ENCODE results near the gene WHRN.

Gene WHRN

GRCh38 chr9:114489928-114490327, 15.3 kb downstream of the WHRN start:
- DNase-seq = no peak

DNA sequence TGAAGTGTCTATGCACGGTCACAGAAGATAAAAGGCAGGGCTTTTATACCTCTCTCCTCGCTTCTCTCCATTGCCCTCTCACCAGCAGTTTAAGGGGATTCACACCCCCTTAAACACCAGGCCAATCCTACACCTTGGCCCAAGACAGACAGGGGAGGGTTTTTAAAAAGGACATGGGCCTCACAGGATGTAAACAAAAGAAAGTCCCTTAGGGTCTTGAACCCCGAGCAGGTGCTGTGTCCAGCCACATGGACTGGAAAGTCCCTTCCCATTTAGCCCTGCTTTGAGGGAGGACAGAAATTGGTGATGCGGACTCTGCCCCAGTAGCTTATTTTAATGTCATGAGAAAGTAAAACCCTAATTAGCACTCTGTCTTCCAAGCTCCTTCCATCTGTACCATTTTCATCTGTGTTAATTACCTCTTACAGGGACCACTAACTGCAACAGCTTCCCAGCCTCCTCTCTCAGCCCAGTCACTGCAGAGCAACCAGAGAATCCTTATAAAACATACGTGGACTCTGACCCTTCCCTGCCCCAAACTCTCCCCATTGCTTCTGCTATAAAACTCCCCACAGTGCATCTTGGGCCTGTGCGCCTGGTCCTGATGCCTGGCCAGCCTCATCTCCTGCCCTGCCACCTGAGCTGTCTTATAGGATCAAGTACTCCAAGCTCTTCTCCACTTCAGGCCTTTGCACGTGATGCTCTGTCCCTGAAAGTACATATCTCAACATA, 16.7 kb downstream of the WHRN start:
- peak; percentile 37 for DNase-seq

GRCh38 chr9:114487607-114488300, 17.5 kb downstream of the WHRN start:
- DNase-seq = no peak

GRCh38 chr9:114486205-114486963, 18.9 kb downstream of the WHRN start:
- DNase-seq = no peak

DNA sequence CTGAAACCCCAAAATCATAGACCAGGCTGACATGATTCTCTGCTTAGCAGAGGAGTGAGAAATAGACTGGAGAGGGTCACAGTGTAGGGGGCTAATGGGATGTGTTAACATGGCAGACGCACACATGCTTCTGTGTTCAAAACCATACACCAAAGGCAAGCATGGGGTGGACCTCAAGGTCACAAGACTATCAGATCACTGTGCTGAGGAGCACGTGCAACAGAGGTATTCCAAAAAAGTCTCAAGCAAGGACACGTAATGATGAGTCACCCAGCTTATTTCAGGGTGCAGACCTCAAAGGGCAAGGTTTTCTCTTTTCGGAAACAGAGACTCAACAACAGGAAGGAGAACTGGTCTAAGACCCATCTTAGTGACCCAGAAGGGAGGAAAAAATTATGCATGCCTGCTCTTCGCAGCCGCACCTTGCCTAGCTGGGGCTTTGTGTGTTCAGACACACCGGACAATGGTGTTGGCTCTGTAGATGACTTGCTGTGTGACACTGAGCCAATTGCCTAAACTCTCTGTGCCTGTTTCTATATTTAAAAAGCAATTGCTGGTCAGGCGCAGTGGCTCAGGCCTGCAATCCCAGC, 20.3 kb downstream of the WHRN start:
- no peak for DNase-seq

GRCh38 chr9:114484215-114484853, 20.9 kb downstream of the WHRN start:
- DNase-seq = no peak

GRCh38 chr9:114483499-114483898, 21.8 kb downstream of the WHRN start:
- DNase-seq = no peak

- no peak for DNase-seq
These were observed 22.7 kb downstream of the WHRN start for GRCh38 chr9:114482593-114482992.

- no peak for DNase-seq
These were observed 23.5 kb downstream of the WHRN start for GRCh38 chr9:114481789-114482188.

DNA sequence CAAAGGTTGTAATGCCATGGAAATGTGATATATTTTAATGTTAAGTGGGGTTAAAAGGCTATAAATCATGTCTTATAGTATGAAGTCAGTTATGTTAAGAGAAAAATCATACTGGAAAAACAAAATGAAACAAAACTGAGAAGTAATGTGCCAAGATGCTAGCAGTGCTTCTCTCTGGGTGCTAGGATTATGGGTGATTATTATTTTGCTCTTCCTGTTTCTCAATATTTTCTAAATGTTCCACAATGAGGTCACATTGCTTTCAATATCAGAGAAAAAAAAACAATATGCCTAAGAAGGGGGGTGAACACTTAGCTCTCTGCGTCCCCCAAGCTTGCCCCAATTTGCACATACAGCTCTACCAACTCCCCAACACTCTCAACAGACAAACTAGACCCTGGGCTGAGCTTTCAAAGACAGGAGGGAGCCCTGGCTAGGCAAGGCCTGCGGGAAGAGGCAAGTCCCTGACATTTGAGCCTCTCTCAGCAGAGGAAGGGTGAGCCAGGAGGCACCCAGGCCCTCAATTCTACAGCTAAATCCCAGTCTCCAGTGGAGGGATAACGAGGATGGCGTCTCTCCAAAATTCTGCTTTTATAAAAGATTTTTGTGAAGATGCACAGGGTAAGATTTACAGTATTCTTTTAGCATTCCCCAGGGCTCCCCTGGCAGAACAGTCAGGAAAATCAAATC, 24.4 kb downstream of the WHRN start:
- DNase-seq = no peak

DNA sequence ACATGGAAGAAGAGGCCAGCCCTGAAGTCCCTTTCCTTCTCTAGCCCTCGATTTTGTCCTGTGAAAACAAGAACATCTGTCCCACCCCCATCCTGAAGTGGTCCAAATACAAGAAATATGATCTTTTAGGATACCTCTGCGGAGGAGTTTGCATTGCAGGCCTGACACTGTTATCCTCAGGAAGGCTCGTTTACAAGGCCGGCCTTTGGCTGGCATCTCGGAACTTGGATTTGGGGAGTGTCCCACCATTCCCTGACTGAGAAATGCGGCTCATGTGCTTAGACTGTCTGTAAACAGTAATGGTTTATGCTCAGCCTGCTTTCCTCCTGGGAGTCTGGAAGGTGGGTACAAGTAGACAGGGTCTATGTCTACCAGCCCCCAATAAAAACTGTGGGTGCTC, 26.4 kb downstream of the WHRN start:
- no peak for DNase-seq

GRCh38 chr9:114478459-114478858, 26.8 kb downstream of the WHRN start:
- DNase-seq = no peak

DNA sequence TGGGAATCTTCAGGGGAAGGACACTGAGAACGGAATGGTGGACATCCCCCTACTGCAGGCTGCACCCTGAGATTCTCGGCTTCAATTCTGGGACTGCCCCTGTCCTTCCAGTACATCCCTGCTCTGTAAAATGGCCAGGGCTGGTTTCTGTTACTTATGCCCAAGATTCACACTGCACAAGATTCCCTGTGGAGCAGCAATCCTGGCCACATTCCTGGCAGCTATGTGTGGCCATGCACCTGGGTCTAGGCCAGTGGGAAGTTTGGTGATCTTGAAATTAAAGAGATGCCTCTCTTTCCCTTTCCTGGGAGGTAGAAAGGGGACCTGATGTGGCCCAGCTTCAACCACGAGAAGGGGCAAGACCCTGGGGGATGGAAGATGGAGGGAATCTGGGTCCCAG, 27.6 kb downstream of the WHRN start:
- no peak for DNase-seq

DNA sequence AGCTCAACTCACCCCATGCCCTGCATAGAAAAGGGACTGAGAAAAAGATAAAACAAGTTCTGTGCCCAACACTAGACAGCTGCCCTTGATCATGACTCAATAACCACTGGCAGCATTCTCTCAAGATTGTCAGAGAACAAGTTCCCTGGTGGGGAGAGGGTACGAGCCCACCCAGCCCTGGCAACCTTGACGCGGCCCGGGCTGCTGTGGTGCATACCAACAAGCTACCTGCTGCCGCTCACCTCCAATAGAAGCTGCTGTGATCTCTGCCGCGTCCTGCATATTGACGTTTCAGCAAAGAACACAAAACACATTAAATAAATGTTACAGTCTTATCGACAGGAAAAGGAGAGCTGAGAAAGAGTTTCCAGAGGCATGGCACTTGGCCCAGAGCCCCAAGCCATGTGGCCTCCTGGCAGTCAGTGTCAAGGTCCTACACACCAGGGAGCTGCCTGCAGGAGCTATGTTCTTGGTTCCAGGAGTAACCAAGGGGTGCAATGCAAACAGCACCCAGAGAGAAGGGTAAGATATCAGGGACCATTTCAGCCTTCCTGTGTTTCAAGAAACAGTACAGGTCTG, 28.3 kb downstream of the WHRN start:
- DNase-seq = no peak

- DNase-seq = no peak
These were observed 29.7 kb downstream of the WHRN start for GRCh38 chr9:114475412-114476135.

DNA sequence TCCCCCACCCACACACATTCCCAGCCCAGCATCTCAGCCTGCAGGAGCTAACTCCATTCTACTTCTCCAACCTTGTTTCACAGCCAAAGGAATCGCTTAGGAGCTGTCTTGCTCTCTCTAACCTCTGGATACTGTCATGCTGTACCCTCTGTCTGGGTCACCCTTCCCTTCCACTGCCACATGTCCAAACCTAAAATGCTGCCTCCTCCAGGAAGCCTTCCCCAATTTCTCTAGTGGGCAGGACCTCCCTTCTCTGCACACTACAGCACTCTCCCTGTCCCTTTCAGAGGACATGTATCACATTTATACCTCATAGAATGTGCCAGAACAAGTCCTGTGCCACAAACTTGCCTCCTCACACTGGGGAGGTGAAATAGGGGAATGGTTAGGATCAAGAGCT, 30.8 kb downstream of the WHRN start:
- DNase-seq = no peak

DNA sequence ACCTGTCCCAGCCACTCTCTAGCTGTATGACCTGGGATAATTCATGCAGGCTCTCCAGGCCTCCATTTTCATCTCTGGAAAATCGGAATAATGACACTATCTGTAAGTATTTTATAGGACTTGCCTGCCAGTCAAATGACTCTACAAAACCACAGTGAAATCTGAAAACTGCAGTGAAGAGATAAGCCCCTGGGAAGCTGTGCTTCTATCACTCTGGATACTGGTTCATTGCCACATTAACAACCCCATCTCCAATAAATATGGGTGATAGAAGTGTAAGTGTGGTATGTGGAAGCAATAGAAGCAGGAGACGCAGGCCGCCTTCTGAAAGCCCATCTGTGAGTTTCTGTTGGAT, 31.8 kb downstream of the WHRN start:
- DNase-seq = no peak

DNA sequence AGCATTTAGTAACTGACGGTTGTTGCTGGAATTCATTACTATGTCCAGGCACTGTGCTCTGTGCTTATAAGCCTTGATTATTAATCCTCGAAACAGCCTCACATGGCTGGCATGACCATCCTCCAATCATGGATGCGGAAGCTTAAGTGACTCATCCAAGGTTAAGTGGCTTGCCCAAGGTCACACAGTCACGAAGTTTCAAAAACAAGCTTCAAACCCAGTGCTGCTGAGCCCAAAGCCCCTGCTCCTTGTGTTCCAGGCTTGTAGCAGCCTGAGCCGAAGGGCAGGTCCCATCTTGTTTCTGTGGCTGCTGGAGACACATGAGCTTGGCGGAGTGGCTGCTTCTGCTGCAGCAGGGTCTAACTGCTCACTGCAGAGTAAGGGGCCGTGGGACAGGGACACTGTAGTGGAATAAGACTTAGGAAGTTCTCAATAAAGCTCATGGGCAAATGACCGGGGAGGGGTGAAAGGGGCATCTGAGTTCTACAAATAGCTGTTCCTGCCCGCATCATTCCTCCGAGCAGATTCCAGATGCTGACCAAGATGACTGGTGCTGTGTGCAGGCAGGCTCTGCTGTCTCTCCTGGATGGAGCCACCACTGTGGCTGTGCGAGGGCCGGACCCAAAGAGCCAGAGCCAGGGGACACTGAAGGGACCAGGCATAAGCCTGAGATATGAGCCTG, 32.4 kb downstream of the WHRN start:
- no peak for DNase-seq

DNA sequence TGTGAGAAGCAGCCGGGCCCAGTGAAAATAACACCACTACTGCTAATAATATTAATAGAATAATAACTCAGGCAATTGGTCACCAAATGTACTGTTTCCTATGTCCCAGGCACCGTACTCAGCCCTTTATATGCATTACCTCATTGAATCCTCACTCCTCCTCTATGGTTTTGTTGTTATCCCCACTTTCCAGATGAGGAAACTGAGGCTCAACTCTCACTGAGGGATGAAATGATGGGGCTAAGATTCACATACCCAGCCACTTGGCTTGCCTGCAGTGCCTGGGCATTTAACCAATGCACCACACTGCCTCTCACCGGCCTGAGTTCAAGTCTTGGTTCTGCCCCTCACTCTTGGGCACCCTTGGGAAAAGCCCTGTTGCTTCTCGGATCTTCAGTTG, 34.1 kb downstream of the WHRN start:
- no peak for DNase-seq

GRCh38 chr9:114470581-114470980, 34.7 kb downstream of the WHRN start:
- DNase-seq = no peak

DNA sequence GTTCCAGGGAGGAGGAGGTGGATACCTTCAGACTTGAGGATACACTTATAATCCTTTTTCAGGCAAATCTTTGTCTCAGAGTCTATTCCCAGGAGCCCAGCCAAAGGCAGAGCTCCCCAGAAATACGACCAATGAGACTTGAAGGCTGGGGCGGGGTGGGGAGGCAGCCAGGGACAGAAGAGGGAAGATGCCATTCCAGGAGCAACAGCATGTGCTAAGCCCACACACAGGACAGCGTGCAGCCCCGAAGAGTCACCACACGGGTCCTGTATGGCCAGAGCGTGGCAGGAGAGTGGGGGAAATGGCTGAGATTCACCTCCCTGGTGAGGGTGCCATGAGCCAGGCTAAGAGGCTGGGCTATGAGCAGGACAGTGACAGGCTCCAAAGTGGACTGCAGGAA, 35.2 kb downstream of the WHRN start:
- DNase-seq = no peak
